MV-4-11 (cell line): ENCODE results near the gene LAMA2.

Experiments
- DNase-seq: peaks from one replicate; lab custom pipeline; 2025; lab: John Stamatoyannopoulos, UW

Gene LAMA2

GRCh38 chr6:129262661-129263060 lies 379.7 kb downstream of the LAMA2 start:
- no peak for DNase-seq

DNA sequence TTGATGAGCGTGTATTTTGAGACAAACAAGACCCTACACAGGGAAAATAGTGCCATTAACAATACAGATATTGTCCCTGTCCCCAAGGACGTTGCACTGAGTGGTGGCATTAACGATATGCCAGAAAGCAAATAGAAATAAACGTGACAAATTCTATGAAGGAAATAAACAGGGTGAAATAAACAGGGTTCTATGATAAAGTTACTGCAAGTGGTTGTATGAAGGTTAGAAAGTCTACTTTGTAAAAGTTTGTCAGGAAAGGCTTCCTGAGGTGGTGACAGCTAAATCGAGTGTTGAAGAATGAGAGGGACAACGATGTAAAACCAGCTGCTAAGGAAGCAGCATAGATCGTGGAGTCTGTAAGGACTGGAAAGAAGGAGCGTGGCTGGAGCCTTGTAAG lies 380.2 kb downstream of the LAMA2 start:
- no peak for DNase-seq

DNA sequence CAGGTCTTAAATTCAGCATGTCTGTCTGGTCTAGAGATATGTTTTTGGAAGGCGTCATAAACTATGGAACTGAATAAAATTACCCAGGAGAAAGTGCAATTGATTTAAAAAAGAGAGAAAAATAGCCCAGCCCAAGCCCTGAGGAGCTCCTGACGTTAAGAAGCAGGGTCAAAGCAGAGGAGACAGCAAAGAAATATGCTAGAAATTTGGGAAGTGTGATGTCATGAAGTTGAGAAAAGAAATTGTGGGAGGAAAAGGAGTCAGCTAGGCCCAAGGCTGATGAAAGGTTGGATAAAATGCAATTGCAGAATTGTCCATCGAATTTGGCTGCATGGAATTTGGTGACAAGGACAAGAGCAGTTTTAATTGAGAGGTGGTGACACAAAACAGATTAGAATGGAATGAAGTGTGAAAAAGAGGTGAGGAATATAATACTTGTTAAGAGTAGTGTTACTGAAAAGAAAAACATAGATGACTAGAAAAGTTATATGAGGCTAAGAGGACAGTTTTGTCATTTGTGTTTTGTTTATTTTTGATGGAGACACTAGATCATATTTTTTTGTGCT lies 381.6 kb downstream of the LAMA2 start:
- DNase-seq, result no peak

DNA sequence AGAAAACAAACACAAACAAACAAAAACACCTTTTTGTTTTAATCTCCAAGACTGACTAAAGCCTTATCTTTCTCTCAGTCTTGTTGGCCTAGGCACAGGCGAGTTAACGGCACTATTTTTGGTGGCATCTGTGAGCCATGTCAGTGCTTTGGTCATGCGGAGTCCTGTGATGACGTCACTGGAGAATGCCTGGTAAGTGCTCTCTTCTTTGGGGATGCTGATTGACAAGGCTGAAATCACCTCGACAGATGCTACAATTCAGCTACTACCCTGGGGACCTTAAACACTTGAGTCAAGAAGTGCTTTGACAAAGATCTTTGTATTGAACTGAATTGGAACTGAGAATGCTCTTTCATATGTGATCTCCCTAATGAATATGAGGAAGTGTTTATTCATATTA lies 384.1 kb downstream of the LAMA2 start:
- no peak for DNase-seq

DNA sequence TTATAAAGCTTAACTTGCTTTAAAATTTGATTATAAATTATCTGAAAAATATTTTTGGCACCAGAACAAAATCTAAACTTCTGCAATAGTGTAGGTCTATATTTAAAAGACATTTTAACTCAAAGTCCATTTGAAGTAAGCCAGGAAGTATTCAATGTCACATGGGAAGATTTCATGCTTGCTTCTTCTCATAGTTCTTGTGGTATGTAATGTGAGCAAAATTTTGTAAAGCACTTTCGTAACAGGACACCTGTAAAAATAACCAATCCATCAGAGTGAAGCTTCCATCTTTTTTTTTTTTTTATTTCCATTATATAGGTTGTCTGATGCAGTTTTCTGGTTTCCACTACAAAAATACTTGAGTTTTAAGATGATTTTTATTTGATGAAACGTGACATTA lies 386.1 kb downstream of the LAMA2 start:
- no peak for DNase-seq

DNA sequence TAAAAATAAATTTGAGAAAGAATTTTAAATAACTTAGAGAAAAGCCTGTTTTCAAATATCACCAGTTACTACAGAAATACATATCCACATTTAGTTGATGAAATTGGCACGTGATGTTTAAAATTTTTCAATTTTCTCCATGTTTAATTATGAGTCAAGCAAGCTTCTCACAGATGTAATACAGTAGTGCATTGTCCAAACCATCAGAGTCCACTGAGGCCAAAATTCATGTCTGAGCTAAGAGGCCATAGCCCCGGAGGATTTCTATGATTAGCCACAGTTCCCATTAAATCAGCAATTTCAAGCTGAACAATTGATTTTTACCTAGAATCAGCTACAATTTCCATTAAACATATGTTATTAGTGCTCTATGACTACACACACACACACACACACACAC lies 387.0 kb downstream of the LAMA2 start:
- DNase-seq, result no peak

DNA sequence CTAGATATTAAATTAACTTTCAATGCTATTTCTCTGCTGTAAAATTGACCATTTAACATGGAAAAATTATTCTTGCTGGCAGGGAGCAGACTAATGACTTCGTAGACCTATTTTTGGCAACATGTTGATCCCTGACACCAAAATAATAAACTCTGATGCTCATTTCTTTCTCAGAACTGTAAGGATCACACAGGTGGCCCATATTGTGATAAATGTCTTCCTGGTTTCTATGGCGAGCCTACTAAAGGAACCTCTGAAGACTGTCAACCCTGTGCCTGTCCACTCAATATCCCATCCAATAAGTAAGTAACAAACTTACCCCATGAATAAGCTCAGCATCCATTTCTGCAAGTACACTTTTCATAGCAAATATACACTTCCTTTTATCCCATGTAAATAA lies 387.5 kb downstream of the LAMA2 start:
- no peak for DNase-seq

- DNase-seq, result no peak
Observed at GRCh38 chr6:129273161-129273560, 390.2 kb downstream of the LAMA2 start.

DNA sequence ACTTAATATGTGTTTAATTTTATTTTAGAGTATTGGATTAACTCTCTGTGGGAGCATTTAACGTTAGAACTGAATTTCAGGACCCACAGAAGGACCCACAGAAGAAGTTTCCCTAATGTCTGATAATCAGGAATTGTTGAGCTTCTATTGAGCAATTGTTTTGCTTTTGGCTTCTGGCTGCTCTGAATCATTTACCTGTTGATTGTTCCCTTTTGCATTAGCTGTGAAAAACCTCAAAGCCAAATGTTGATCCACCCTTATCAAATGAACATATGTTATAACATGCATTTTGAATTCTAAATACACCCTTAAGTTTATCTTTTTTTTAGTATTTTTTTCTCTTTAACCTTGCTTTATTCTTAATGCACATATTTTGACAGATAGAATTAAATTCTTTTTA lies 393.5 kb downstream of the LAMA2 start:
- no peak for DNase-seq

DNA sequence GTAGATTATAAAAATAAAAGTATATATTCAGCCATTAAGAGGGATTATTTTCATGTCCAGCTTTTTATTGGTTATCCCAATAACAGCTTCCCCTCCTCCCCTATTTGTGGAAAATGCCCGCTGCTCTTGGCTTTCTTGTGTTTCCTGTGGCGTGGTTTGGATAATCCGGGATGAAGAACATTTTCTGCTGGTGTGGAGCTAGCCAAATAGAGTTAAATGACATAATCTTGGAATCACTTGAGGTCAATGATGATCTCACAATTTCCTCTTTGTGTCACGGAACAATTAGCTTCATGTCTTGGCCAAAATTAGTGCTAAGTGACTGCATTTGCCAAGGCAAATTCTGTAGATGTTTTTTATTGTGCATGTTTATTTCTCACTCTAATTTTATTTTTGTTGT lies 394.0 kb downstream of the LAMA2 start:
- no peak for DNase-seq

DNA sequence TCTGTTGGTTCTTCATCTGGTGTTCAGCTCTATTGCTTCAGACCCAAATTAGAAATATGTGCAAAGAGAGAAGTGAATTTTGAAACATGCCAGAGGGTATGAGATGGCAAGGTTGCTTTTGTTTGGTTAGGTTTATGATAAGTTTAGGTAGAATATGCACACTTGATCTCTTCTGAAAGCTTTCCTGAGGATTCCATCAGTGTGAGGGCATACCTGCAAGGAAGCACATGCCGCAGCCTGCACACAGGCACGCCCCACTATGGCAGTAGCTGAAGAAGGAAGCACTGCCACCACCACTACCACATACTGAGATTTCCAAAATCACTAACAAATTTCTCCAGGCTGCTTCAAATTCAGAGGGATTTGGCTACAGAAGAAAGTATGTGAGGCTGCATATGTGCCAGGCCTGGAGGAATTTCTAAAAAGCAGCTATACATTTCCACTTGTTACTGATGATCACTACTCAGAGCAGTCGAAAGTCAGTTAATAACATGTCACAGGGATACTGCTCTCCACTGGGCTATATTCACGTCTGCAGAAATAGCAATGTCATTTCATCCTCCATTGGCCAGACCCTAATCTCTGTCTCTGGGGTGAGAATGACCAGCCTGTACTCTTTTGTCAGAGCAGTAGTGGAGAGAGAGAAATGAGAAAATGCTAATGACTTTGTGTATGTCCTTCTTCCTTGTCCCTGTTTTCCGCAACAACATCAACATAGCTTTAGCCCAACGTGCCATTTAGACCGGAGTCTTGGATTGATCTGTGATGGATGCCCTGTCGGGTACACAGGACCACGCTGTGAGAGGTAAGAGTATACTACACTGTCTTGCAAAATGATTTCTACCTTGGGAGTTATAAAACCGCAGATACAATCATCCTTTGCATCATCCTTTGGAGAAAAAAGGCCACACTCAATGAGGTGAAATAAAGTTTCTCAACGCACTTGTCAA lies 396.7 kb downstream of the LAMA2 start:
- no peak for DNase-seq

DNA sequence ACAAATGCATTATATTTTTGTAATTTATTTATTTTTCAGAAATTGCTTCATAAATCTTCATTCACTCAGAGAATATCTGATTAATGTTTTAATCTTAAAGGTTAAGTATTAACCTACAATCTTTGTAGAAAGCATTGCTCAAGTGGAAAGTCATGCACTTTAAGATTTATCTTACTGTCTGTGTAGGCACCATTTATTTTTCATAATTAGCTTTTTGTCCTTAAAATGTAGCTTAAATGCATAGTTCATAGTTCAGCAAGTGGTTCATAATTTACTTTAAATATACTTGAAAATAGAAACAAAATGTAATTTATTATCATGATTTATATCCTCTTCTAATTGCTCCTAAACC lies 397.3 kb downstream of the LAMA2 start:
- DNase-seq, result no peak

DNA sequence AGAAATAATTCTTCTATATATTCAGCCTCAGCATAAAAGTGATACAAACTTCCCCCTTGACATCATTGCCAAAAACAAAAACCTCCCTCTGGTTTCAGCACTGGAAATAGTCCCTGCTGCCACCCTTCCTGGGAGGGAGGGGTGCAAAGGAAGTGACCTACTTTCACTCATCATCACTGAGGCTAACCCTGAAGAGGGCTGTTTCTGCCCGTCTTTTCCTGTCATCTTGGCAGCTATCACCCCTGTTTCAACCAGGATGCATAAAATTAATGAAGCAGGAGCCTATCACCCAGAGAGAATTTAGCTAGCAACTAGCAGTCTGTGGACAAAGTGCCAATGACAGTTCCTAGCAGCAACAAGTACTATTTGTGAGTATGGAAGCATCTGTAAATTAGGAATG lies 397.8 kb downstream of the LAMA2 start:
- DNase-seq, result no peak

- no peak for DNase-seq
Observed at GRCh38 chr6:129281168-129281796, 398.3 kb downstream of the LAMA2 start.

- no peak for DNase-seq
Observed at GRCh38 chr6:129282019-129282418, 399.1 kb downstream of the LAMA2 start.

DNA sequence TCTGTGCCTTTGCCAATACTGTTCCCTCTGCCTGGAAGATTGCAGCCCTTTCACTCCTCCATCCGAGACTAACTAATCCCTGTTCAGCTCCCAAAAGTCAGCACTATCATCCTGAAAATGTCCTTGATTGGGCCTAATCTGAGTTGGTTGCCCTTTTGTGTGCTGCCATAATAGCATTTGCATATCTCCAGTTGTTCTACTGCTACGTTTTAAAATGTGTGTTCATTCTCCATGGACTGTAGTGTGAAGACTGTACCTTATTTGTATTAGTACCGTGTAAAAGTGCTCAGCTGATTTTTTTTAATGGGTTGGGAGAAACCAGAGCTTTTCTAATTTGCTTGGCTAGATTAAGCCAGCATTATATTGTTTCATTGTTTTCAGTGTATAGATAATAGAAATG lies 401.3 kb downstream of the LAMA2 start:
- DNase-seq, result no peak

GRCh38 chr6:129287231-129288177 lies 404.6 kb downstream of the LAMA2 start:
- DNase-seq, result no peak

GRCh38 chr6:129289442-129289841 lies 406.5 kb downstream of the LAMA2 start:
- no peak for DNase-seq

DNA sequence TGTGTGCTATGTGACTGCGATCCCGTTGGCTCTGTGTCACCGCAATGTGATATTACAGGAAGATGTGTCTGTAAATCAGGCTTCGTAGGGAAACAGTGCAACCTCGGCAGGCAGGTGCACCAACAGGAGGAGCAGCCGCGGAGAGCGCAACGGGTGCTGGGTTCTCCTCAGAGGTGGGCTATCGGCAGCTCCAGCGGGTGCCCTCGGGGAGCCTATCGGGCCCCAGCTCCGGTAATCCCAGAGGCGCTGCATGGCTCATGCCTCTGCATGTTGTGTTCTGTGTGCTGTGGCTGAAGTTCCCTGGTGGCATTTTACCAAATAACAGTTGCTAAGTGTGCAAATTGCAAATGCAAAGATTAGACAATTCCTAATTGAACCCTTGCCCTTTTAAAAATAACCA lies 409.9 kb downstream of the LAMA2 start:
- DNase-seq, result no peak

- no peak for DNase-seq
Observed at GRCh38 chr6:129297592-129297991, 414.7 kb downstream of the LAMA2 start.

- no peak for DNase-seq
Observed at GRCh38 chr6:129302671-129303070, 419.7 kb downstream of the LAMA2 start.

GRCh38 chr6:129306826-129307225 lies 423.9 kb downstream of the LAMA2 start:
- no peak for DNase-seq
